WTC11 (cell line): ENCODE results near the gene EDA.

Experiments used
- CTCF ChIP-seq: fragments of 200-600 bp; IDR thresholded peaks from 2 replicates; pipeline ENCODE4 v1.8.0; 2022; ENCODE audit warnings: antibody characterized with exemption
- ELF4 ChIP-seq: sonication (generic); formaldehyde crosslinking; IDR thresholded peaks from 2 replicates; pipeline ENCODE4 v1.8.1; 2022; ENCODE audit warnings: low read depth, mild to moderate bottlenecking, moderate library complexity, missing genetic modification reagents
- GABPB1 ChIP-seq: sonication (generic); formaldehyde crosslinking; IDR thresholded peaks from 2 replicates; pipeline ENCODE4 v1.8.1; 2023; ENCODE audit warnings: mild to moderate bottlenecking, missing genetic modification reagents
- HMGXB4 ChIP-seq: sonication (generic); formaldehyde crosslinking; IDR thresholded peaks from 2 replicates; pipeline ENCODE4 v1.8.1; 2023; ENCODE audit warnings: mild to moderate bottlenecking, moderate library complexity, missing genetic modification reagents
- JUN ChIP-seq: sonication (generic); formaldehyde crosslinking; IDR thresholded peaks from 2 replicates; pipeline ENCODE4 v1.8.0; 2023; ENCODE audit warnings: mild to moderate bottlenecking, missing genetic modification reagents
- MAX ChIP-seq: sonication (generic); formaldehyde crosslinking; IDR thresholded peaks from 2 replicates; pipeline ENCODE4 v1.8.0; 2022; ENCODE audit warnings: mild to moderate bottlenecking, missing genetic modification reagents
- NFE2L1 ChIP-seq: sonication (generic); formaldehyde crosslinking; IDR thresholded peaks from 2 replicates; pipeline ENCODE4 v1.8.1; 2023; ENCODE audit warnings: missing genetic modification reagents
- NR3C1 ChIP-seq: sonication (generic); formaldehyde crosslinking; conservative IDR thresholded peaks from 2 replicates; pipeline ENCODE4 v1.8.1; 2023; ENCODE audit warnings: low read depth, mild to moderate bottlenecking, missing genetic modification reagents
- ZNF423 ChIP-seq: fragments of 250-450 bp; sonication (Bioruptor Pico); IDR thresholded peaks from 2 replicates; pipeline ENCODE4 v2.1.2; 2022; ENCODE audit warnings: mild to moderate bottlenecking, moderate library complexity
- ZSCAN18 ChIP-seq: fragments of 250-450 bp; sonication (Bioruptor Pico); IDR thresholded peaks from 2 replicates; pipeline ENCODE4 v2.1.2; 2022; ENCODE audit warnings: mild to moderate bottlenecking, moderate library complexity

GRCh38 chrX:69724307-69724706 lies 108.4 kb downstream of the EDA start:
- TF ChIP-seq NFE2L1 (CRISPR knock-in tag) (no peak), ZNF423 (CRISPR knock-in tag) (no peak), JUN (CRISPR knock-in tag) (no peak), CTCF (no peak), ZSCAN18 (no peak), GABPB1 (CRISPR knock-in tag) (no peak), ELF4 (CRISPR knock-in tag) (no peak), NR3C1 (CRISPR knock-in tag) (no peak), HMGXB4 (CRISPR knock-in tag) (no peak), MAX (CRISPR knock-in tag) (no peak)
